Left cardiac atrium (tissue), 4 donors: Measurements from ENCODE around the gene SRGAP2. TPM values are rescaled to one million over a fixed set of nuclear protein-coding genes. Genes with fewer than 3 reads are reported as not detected.
"Not testable (repeated sequence)": the region's sequence is repeated elsewhere in the genome, so short reads cannot be mapped to it uniquely, and the experiment has no call there.

Source experiments
- ATAC-seq, 2 donors: fragments of 200-7000 bp; cut with Tn5 transposase; one replicate each; pipeline ENCODE4 v1.9.1; 2020; ENCODE audit warnings: mild to moderate bottlenecking in 2 of 2, moderate library complexity in 2 of 2
- DNase-seq: peaks from one replicate; pipeline ENCODE4 v3.0.0-alpha.2; 2020
- intact Hi-C, 2 donors: fragments of 100-400 bp; cut with DNase I; formaldehyde crosslinking; loops; one replicate each; pipeline versions ENCODE4 v1.14.1 to v1.15.1; 2022 to 2023
- total RNA-seq, 2 donors: library from RNA; stranded (reverse); fragmentation: NEBNext Ultra II Directional; extraction: Animal tissue kit (Norgen Biotek cat#: 25700); gene quantifications; one replicate each; pipeline ENCODE4 v1.2.1, GENCODE V29; 2021
- donor health status: DM: no; HTN: yes; CAD: no.
- donor health status: DM: no; HTN: yes; CAD: no; lungs with severe emphysema.
- donor health status: DM: yes; HTN: yes; CAD: no.
- donor health status: Dilated cardiomyopathy.

Gene SRGAP2
- total RNA-seq, 2 donors from 2014 or later, result 31.3 to 31.9 TPM

DNA sequence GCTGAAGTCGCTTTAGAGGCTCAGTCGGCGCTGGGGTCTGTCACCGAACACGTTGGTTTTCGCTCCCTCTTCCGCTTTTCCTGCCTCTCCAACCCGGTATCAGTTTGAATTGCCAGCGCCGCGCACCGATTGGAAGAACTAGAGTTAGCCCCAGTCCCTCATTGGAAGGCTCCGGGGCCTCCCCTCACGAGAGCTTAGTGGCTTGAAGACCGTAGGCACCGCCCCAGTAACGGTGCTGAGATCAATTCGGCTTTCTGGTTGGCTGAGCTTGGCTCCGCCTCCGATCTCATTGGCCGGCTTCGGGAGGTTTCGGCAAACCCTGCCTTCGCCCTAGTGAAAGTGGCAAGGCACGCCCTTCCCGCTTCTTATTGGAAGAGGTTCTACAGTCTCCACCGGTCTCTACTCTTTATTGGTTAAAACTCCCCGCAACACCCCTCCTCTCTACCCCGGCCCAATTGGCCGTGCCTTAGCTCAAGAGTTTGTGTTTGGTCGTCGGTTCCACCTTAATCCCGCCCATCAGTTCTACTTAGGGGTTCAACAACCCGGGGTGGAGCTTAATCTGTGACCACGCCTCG lies 465 bp upstream of the SRGAP2 start, which contains the start of gene FAM72A:
Gene FAM72A (minus strand): TSS at position 51 of the 575 bp plus-strand sequence. CDS start 814 bp downstream, outside the sequence.
- DNase-seq (peak; percentile 98), ATAC-seq (peak; percentile 89 to 90)
- intact Hi-C loops, result not testable (repeated sequence)

DNA sequence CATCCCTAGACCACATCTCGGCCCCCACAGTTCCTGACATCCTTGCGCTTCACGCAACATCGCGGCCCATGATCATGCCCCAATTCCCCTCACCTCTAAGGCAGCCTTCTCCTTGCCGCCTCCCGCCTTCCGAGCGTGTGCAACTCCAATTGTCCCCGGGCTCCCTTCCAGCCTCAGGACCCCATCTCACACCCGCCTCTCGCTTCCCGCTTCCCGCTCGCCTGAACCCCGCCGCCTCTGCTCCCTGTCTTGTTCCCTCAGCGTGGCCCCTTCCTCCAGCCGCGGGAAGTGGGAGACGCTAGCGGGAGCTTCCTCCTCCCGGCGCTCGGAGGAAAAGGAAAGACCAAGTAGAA lies 794 bp downstream of the SRGAP2 start:
- intact Hi-C loops, ATAC-seq: not testable (repeated sequence)
- peak; percentile 15 for DNase-seq

DNA sequence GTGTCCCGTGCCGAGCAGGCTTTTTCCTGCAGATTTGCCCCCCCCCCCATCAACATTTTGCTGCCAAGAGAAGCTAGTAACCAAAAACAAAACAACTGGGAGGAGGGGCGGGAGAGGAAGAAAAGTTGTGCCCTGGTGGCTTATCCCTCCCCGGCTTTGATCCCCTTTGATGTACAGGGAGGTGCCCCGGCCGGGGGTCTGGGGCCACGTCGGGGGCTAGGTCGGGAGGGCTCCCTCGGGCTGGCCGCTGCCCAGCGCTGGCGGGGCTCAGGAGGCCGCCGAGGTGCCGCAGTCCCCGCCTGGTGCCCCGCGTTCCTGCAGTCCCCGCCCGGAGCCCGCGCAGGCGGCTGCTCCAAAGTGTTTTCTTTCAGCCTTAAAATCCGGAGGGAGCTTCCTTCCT lies 1.5 kb downstream of the SRGAP2 start:
- DNase-seq, result peak; percentile 13
- ATAC-seq, intact Hi-C loops: not testable (repeated sequence)

DNA sequence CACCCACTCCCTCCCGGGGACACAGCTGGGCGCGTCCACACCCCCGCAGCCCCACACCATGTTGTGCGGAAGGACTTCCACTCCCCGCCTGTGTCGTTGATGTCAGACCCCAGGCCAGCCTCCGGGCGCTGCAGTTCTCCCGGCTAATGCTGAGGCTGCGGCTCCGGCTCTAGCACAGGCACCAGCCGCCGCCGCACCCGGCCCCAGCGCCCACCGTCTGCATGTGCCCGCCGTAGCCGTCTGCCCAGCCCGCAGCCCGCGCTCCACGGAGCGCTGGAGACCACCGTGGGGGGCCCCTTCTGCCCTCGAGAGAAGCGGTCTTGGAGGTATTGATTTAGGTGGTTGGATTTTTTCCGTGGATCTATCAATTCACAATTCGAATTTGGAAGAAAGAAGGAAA lies 2.2 kb downstream of the SRGAP2 start:
- intact Hi-C loops, ATAC-seq: not testable (repeated sequence)
- DNase-seq, result peak; percentile 15

GRCh38 chr1:206210802-206211201 lies 7.5 kb downstream of the SRGAP2 start:
- intact Hi-C loops, ATAC-seq: not testable (repeated sequence)
- DNase-seq, result peak; percentile 22

DNA sequence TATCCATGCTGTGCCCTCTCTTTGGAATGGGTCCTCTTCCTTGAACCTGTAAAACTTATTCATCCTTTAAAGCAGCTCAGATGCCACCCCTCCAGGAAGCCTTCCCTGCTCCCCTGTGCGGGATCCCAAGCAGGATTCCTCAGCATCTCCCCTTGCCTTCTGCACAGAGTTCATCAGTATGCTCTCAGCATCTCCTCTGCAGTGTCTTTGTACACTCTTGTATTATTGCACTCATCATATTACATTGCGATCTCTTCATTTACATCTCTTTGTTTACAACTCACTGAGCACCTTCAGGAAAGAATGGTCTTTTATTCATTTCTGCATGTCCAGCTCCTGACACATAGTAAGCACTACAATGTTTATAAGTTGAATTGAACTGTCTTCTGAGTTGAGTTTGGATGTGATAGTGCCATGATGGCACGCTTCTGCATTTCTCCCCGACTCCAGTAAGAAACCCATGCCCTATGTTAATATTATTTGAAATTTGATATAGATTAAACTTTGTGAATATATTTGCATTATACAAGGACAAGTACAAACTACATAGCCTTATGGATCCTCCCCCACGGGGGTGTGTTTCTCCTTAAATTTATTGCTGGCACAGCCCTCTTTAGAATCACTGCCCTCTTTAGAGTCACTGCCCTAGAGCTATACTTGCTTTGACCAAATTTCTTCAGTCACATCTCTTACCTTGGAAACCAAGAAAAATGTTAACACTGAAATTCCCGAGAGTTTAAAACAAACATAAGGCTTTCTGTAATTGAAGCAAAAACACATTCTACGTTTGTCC lies 12.5 kb downstream of the SRGAP2 start:
- ATAC-seq, intact Hi-C loops, DNase-seq: not testable (repeated sequence)

DNA sequence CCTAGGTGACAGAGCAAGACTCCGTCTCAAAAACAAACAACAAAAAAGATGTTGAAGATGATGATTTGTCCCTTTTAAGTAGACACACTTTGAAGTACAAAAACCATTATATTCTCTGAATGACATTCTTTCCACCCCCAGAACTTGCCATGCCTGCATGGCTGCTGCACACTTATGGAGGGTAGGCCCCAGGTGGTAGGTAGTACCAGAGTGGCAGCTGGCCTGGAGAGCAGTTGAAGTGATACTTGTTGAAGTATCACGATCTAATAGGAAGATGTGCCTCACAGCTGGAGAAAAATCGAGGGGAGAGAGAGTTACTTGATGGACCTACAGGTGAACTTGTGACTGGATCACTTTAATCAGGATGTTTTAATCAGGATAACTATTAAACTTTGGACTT lies 14.9 kb downstream of the SRGAP2 start:
- DNase-seq, intact Hi-C loops, ATAC-seq: not testable (repeated sequence)

- DNase-seq, ATAC-seq, intact Hi-C loops: not testable (repeated sequence)
Observed at GRCh38 chr1:206218765-206219164, 15.4 kb downstream of the SRGAP2 start.

DNA sequence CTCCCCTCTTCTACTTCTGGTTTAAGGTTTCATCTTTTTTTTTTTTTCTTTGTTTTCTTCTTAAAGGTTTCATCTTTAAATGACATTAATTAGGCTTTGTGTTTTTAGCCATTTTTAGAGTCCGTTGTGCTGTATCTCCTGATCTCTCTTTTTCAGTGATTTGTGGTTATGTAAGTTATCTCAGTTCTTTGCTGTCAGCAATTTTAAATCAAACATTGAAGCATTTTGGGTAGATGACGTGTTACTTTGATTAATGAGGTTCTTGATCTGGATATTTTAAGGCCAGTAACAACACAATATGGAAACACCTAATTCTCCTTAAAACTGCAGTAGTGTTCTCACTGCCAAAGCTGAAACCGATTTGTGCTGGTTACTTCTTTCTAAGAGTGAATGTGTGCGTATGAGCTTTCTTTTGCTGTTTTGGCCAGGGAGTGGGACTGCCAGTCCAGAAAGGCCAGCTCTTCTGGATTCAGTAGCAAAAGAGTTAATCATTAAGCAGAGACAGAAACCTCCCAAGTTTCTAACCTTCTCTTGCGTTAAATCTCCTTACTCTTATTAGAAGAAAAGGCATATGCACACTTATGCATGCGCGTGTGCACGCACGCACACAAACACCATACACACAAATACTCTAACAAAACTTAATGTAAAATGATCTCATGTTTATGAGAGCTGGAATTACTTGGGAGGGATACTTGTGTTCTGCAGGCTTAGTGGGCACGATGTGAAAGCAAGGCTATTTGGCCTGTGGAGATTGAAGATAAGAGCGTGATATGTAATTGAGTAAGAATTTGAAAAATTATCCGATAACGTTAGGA lies 16.4 kb downstream of the SRGAP2 start:
- intact Hi-C loops, DNase-seq: not testable (repeated sequence)
- ATAC-seq, result peak; percentile 15 to 50

- intact Hi-C loops, DNase-seq: not testable (repeated sequence)
- peak in 1 of 2 donors; percentile 69 for ATAC-seq
Observed at GRCh38 chr1:206220332-206221000, 17.1 kb downstream of the SRGAP2 start.

- ATAC-seq, DNase-seq, intact Hi-C loops: not testable (repeated sequence)
Observed at GRCh38 chr1:206221585-206221984, 18.2 kb downstream of the SRGAP2 start.

DNA sequence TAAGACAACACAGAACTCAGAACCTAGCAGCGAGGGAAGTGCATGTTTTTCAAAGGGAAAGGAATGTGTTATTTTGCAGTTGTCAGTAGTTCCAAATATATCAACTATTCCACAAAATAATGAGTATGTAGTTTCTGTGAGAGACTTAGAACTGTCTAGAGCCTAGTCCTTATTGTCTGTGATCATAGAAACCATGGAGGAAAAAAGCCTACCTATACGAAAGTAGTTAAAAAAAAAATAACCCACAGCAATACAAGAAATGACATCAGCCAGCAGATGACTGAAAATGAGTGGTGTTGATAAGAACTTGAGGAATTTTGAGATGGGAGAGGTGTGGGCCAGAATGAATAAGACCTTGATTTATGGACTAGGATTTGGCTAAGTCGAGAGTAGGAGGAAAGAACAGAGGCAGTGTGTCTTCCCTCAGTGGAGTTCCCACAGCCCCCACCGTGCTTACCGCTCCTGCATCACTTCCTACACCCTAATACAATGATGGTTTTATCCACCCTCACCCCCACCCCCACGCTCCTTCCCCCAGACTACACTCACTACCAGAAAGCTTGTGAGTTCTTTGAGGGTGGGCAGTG lies 20.9 kb downstream of the SRGAP2 start:
- ATAC-seq, result peak in 1 of 2 donors; percentile 59
- intact Hi-C loops, DNase-seq: not testable (repeated sequence)

- ATAC-seq, DNase-seq, intact Hi-C loops: not testable (repeated sequence)
Observed at GRCh38 chr1:206225386-206225785, 22.0 kb downstream of the SRGAP2 start.

DNA sequence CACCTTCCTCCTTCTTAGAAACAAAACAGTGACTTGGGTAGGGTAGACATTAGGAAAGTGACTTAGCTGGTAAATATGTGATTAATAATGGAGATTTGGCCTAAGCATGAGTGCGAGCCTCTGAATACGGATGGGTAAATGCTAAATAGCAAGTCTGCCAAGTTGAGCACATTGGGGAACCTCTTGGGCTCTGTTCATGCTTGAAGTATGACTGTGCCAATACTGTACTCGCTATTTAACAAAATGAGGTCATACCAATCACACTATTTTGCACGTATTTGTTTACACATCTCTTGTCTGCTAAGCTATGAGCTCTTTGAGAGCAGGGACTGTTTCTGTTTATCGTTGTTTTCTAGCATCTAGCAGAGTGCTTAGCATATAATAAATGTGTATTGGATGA lies 23.5 kb downstream of the SRGAP2 start:
- intact Hi-C loops, DNase-seq: not testable (repeated sequence)
- ATAC-seq, result peak in 1 of 2 donors; percentile 9

DNA sequence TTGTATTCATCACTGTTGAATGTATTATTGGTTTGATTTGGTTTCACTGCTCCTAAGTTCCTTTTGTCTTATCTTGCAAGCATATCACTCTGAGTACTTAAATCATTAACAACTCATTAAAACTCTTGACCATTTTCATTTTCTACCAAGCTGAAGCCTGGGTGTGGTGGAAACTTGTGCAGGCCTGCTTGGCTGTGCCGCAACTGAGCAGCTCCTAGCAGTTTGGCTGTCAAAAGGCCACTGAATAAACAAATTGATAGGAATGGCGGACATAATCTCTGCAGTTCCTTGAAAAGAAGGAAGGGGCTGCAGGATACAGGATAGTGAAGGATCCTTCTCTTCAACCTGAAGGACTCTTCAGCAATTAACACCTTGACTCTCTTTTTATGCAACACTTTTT lies 25.9 kb downstream of the SRGAP2 start:
- intact Hi-C loops, ATAC-seq, DNase-seq: not testable (repeated sequence)

GRCh38 chr1:206231989-206232388 lies 28.6 kb downstream of the SRGAP2 start:
- DNase-seq, intact Hi-C loops: not testable (repeated sequence)
- ATAC-seq, result peak; percentile 39 to 91

GRCh38 chr1:206232970-206233645 lies 29.8 kb downstream of the SRGAP2 start:
- ATAC-seq, result peak; percentile 78 to 84
- DNase-seq, intact Hi-C loops: not testable (repeated sequence)
